Activated gamma-delta T cell treated with Interleukin-2 at 50 U/mL for 16 hours (primary cell): Measurements from ENCODE around the gene PSMB4.

ENCODE experiments used
- DNase-seq: peaks from one replicate; pipeline ENCODE4 v3.0.0-alpha.2; 2020

PSMB4 gene

GRCh38 chr1:151444783-151445177 is 45.4 kb downstream of the PSMB4 start:
- DNase-seq: no peak

GRCh38 chr1:151447696-151448095 is 48.3 kb downstream of the PSMB4 start:
- no peak for DNase-seq
